ENCODE measurements around the gene RAB3B. TPM values are rescaled to one million over a fixed set of nuclear protein-coding genes. Genes with fewer than 3 reads are reported as not detected.

Gene RAB3B
- total and polyA plus RNA-seq, 2 of the 4 experiments (the other 2 are of a cell fraction): 33.6 to 78.5 TPM

DNA sequence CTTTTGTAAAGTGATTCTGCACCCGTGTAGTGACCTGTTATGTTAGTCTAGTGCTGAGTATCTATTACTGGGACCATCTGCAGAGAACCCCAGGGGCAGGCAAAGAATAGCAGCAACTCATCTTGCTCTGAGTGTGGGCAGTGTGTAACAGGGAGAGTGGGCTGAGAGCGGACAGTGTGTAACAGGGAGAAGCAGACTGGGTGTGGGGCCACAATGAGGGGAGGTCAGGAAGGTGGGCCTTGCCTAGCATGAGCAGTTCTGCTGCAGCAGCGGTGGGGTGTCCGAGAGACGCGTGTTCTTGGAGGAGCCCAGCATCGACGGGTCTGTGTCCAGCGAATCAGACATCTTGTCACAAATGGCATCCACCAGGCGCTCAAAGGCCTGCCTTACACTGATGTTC lies 70.8 kb downstream of the RAB3B start:
- no peak for ATAC-seq (ENCODE audit: low read depth)
- H3K23ac ChIP-seq (ENCODE audit: low read depth, low read length): 0 out of 2 replicates have a peak overlapping the region, but pooled peaks have one; percentile 60
- no peak overlapping the region; the same call in 1 of the 2 replicates for H4K91ac ChIP-seq (ENCODE audit: insufficient read depth, low read depth, low read length)
- H4K8ac ChIP-seq (ENCODE audit: low read depth in 2 of 2, low read length in 2 of 2): peak overlapping the region; percentile 65 to 79; a peak in 3 of 4 replicates
- peak overlapping the region; percentile 66; the same call in 1 of the 2 replicates for H4K5ac ChIP-seq (ENCODE audit: low read depth, low read length)
- no peak overlapping the region for H2AK9ac ChIP-seq (replicated peaks; ENCODE audit: low read depth, low read length, poor library complexity)
- WGBS, 2 experiments (ENCODE audit: extremely low coverage in 2 of 2, insufficient read length in 1 of 2): 88% methylated on average over 7 of the region's 10 CpGs; no CpG with 5 or more reads in 1 of the 2 experiments
- peak overlapping the region; percentile 60 for H2BK5ac ChIP-seq (ENCODE audit: low read depth, low read length, poor library complexity, severe bottlenecking)
- peak overlapping the region; percentile 54 for H2BK20ac ChIP-seq (ENCODE audit: low read depth, low read length)
- peaks cover 39% of the 10 kb centered on the region for H3K9me1 ChIP-seq (ENCODE audit: insufficient read depth, low read length)
- H3K4me1 ChIP-seq (ENCODE audit: control insufficient read depth, insufficient read depth, low read length): peaks cover 35% of the 10 kb centered on the region
- BruUV-seq (replicated peaks): no TSS peak
- H4K20me1 ChIP-seq (ENCODE audit: insufficient read depth, low read length): no peaks in the 10 kb centered on the region
- no peak overlapping the region for H3K27ac ChIP-seq (ENCODE audit: insufficient read depth, low read length)
- dilution Hi-C loops (cut with HindIII; ENCODE audit: low sequenced_read_pairs, unreplicated experiment) (no loop called here), intact Hi-C loops (cut with micrococcal nuclease) (no loop called here), in situ Hi-C loops (cut with MboI; ENCODE audit: low sequenced_read_pairs) (no loop called here)
- H3K18ac ChIP-seq (ENCODE audit: low read depth, low read length): no peak overlapping the region; the same call in 1 of the 2 replicates
- H3K9ac ChIP-seq (ENCODE audit: low read depth, low read length): no peak overlapping the region
- CTCF ChIA-PET: no interaction called here
- no peak overlapping the region for H3K4me3 ChIP-seq (ENCODE audit: insufficient read depth, low read depth, low read length)
- peak overlapping the region; percentile 61; the same call in 1 of the 2 replicates for H2BK120ac ChIP-seq (ENCODE audit: low read depth, low read length)
- H3K4ac ChIP-seq (ENCODE audit: low read depth, low read length): peak overlapping the region; percentile 75
- H3K14ac ChIP-seq (replicated peaks; ENCODE audit: low read depth, low read length): peak overlapping the region; percentile 67; the same call in 1 of the 2 replicates
- peaks cover 49 to 70% of the 10 kb centered on the region in 2 experiments for H3K79me1 ChIP-seq (ENCODE audit: low read depth in 1 of 2, low read length in 2 of 2)
- peak overlapping the region; percentile 74; the same call in 1 of the 2 replicates for H2AK5ac ChIP-seq (ENCODE audit: low read depth, low read length)
- peak overlapping the region; percentile 79; the same call in 1 of the 3 replicates for H2BK15ac ChIP-seq (ENCODE audit: low read depth, low read length)
- H3K36me3 ChIP-seq (ENCODE audit: control insufficient read depth, insufficient read depth, low read length): peaks cover 11% of the 10 kb centered on the region; the same call in 1 of the 2 replicates
- DNase-seq: no peak
- H3K27me3 ChIP-seq (ENCODE audit: control insufficient read depth, insufficient read depth, low read length): no peaks in the 10 kb centered on the region
- POLR2A ChIA-PET (ENCODE audit: unreplicated experiment): no interaction called here
- H3K56ac ChIP-seq (ENCODE audit: extremely low read depth, insufficient read depth, low read length): no peak overlapping the region
- no peak overlapping the region for H2AFZ ChIP-seq (replicated peaks; ENCODE audit: low read length, poor library complexity)
- TF ChIP-seq, protein P1, sequence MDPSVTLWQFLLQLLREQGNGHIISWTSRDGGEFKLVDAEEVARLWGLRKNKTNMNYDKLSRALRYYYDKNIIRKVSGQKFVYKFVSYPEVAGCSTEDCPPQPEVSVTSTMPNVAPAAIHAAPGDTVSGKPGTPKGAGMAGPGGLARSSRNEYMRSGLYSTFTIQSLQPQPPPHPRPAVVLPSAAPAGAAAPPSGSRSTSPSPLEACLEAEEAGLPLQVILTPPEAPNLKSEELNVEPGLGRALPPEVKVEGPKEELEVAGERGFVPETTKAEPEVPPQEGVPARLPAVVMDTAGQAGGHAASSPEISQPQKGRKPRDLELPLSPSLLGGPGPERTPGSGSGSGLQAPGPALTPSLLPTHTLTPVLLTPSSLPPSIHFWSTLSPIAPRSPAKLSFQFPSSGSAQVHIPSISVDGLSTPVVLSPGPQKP (IDR thresholded peaks at IDR 0.05; ENCODE audit: borderline replicate concordance, low read depth, low read length): no peak
- TF ChIP-seq MXI1 (IDR thresholded peaks at IDR 0.05; ENCODE audit: borderline replicate concordance, low read depth, low read length) (no peak), MAZ (IDR thresholded peaks at IDR 0.05; ENCODE audit: borderline replicate concordance, low read depth, low read length) (no peak), NFE2L2 (IDR thresholded peaks at IDR 0.05; ENCODE audit: low read depth, low read length) (no peak), RCOR1 (IDR thresholded peaks at IDR 0.05; ENCODE audit: insufficient replicate concordance, low read length) (no peak), RAD21 (IDR thresholded peaks at IDR 0.05; ENCODE audit: low read length) (no peak), SMC3 (IDR thresholded peaks at IDR 0.05; ENCODE audit: low read depth, low read length) (no peak), BHLHE40 (IDR thresholded peaks at IDR 0.05; ENCODE audit: low read depth, low read length) (no peak), CHD1 (IDR thresholded peaks at IDR 0.05; ENCODE audit: low read depth, low read length) (no peak), RFX5 (IDR thresholded peaks at IDR 0.05; ENCODE audit: low read depth, low read length) (no peak), FOS (IDR thresholded peaks at IDR 0.05; ENCODE audit: low read depth, low read length) (no peak), POLR2A (IDR thresholded peaks at IDR 0.05; ENCODE audit: low read depth, low read length) (no peak), CEBPB (IDR thresholded peaks at IDR 0.05; ENCODE audit: low read depth, low read length) (no peak), MAFK (IDR thresholded peaks at IDR 0.05; ENCODE audit: low read depth, low read length) (no peak)
- TF ChIP-seq, protein P2, sequence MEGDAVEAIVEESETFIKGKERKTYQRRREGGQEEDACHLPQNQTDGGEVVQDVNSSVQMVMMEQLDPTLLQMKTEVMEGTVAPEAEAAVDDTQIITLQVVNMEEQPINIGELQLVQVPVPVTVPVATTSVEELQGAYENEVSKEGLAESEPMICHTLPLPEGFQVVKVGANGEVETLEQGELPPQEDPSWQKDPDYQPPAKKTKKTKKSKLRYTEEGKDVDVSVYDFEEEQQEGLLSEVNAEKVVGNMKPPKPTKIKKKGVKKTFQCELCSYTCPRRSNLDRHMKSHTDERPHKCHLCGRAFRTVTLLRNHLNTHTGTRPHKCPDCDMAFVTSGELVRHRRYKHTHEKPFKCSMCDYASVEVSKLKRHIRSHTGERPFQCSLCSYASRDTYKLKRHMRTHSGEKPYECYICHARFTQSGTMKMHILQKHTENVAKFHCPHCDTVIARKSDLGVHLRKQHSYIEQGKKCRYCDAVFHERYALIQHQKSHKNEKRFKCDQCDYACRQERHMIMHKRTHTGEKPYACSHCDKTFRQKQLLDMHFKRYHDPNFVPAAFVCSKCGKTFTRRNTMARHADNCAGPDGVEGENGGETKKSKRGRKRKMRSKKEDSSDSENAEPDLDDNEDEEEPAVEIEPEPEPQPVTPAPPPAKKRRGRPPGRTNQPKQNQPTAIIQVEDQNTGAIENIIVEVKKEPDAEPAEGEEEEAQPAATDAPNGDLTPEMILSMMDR (conservative IDR thresholded peaks at IDR 0.05; ENCODE audit: low read depth, low read length): no peak
- TF ChIP-seq, protein P3, sequence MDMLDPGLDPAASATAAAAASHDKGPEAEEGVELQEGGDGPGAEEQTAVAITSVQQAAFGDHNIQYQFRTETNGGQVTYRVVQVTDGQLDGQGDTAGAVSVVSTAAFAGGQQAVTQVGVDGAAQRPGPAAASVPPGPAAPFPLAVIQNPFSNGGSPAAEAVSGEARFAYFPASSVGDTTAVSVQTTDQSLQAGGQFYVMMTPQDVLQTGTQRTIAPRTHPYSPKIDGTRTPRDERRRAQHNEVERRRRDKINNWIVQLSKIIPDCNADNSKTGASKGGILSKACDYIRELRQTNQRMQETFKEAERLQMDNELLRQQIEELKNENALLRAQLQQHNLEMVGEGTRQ (IDR thresholded peaks at IDR 0.05; ENCODE audit: low read depth, low read length): no peak
- no peaks in the 10 kb centered on the region for H3K9me3 ChIP-seq (ENCODE audit: control insufficient read depth, insufficient read depth, low read length)
- no peak overlapping the region for H3K4me2 ChIP-seq (ENCODE audit: low read depth, low read length)

All from IMR-90 (cell line).